ENCODE measurements around the gene TENM4.

- TF ChIP-seq CTCF (IDR thresholded peaks at IDR 0.05) (peak in 3 of 4 experiments; percentile 36 to 59 (median 54)), POLR2AphosphoS5 (IDR thresholded peaks at IDR 0.05) (no peak)
Measured at GRCh38 chr11:79076526-79077115, 364.2 kb downstream of the TENM4 start.
